HepG2 (cell line): ENCODE measurements around the gene STIP1. TPM values are rescaled to one million over a fixed set of nuclear protein-coding genes. Genes with fewer than 3 reads are reported as not detected.
A peak's percentile ranks its signal among the peaks of the same experiment; 100 is the strongest.

Experiments
- ATAC-seq: fragments of 200-7000 bp; cut with Tn5 transposase; 3 replicates; pipeline ENCODE4 v1.9.1; 2020; ENCODE audit warnings: mild to moderate bottlenecking, moderate library complexity
- BruUV-seq: library from RNA; stranded (reverse); fragments of 400-500 nt; replicated peaks from 2 replicates; lab custom pipeline; 2021; lab: Mats Ljungman, UMichigan
- CTCF ChIA-PET: fragments of 300-600 bp; formaldehyde crosslinking; extraction: SDS; loops from one replicate; lab custom pipeline; 2021; ENCODE audit warnings: low total read pairs, inconsistent platforms, low intra/inter-chr PET ratio; lab: Yijun Ruan, JAX
- POLR2A ChIA-PET: fragments of 350-600 bp; sonication (Branson Sonifier 250); formaldehyde crosslinking; loops from one replicate; lab custom pipeline; 2020; ENCODE audit warnings: antibody characterized with exemption, inconsistent platforms; lab: Yijun Ruan, JAX
- DNase-seq: peaks from one replicate; pipeline ENCODE4 v3.0.0-alpha.2; 2015; ENCODE audit warnings: low spot score
- FAIRE-seq: peaks from 3 replicates; lab custom pipeline; 2011; peaks lifted over from hg19 to GRCh38; lab: Jason Lieb, UNC
- H2AFZ ChIP-seq: one replicate; pipeline ENCODE4 v1.6.1; 2011; ENCODE audit warnings: low read length, inconsistent platforms
- H3K27ac ChIP-seq: fragments of 300-600 bp; 3 replicates; pipeline ENCODE4 v1.8.0; 2011; ENCODE audit warnings: mixed run types, mild to moderate bottlenecking, mixed read lengths, low read length, inconsistent platforms; ENCODE audit not compliant: insufficient read depth; ENCODE audit errors: extremely low read length
- H3K27me3 ChIP-seq, 2 experiments: fragments of 200-600 bp in 1 of 2; 2 replicates in 1 of 2; 3 replicates in 1 of 2; pipeline versions ENCODE4 v1.6.0 to v1.8.0; 2011; ENCODE audit warnings: low read length in 2 of 2, mild to moderate bottlenecking in 2 of 2, moderate library complexity in 2 of 2, inconsistent platforms in 1 of 2; ENCODE audit not compliant: insufficient read depth in 2 of 2, control insufficient read depth in 1 of 2
- H3K36me3 ChIP-seq, 2 experiments: fragments of 200-600 bp in 1 of 2; replicated peaks in 1 of 2; 2 replicates in 1 of 2; 3 replicates in 1 of 2; pipeline versions ENCODE4 v1.5.1 to v1.8.0; 2011; ENCODE audit warnings: low read length in 2 of 2, inconsistent platforms in 1 of 2; ENCODE audit not compliant: insufficient read depth in 2 of 2, control insufficient read depth in 1 of 2
- H3K4me1 ChIP-seq: 2 replicates; pipeline ENCODE4 v1.5.1; 2012; ENCODE audit warnings: low read length, inconsistent platforms; ENCODE audit not compliant: insufficient read depth
- H3K4me2 ChIP-seq: 2 replicates; pipeline ENCODE4 v1.6.0; 2011; ENCODE audit warnings: low read depth, low read length, inconsistent platforms
- H3K4me3 ChIP-seq, 3 experiments: fragments of 200-600 bp in 1 of 3; sonication (generic), shearing (Covaris generic) in 1 of 3; replicated peaks in 1 of 3; 2 replicates each; pipeline ENCODE4 v1.5.1; 2011 to 2016; ENCODE audit warnings: low read length in 3 of 3, inconsistent platforms in 2 of 3, low read depth in 2 of 3, mild to moderate bottlenecking in 2 of 3, control low read depth in 1 of 3, mixed read lengths in 1 of 3; ENCODE audit not compliant: insufficient read depth in 1 of 3
- H3K79me2 ChIP-seq: one replicate; pipeline ENCODE4 v1.6.1; 2011; ENCODE audit warnings: low read length, inconsistent platforms; ENCODE audit not compliant: insufficient read depth
- H3K9ac ChIP-seq: 2 replicates; pipeline ENCODE4 v1.6.0; 2011; ENCODE audit warnings: mild to moderate bottlenecking, low read depth, low read length, inconsistent platforms; ENCODE audit not compliant: insufficient read depth
- H3K9me3 ChIP-seq: 2 replicates; pipeline ENCODE4 v1.5.1; 2012; ENCODE audit warnings: mild to moderate bottlenecking, low read length
- H4K20me1 ChIP-seq: 2 replicates; pipeline ENCODE4 v1.6.0; 2011; ENCODE audit warnings: inconsistent platforms, mild to moderate bottlenecking, low read length, moderate library complexity; ENCODE audit not compliant: insufficient read depth
- KDM4B ChIP-seq: sonication (generic); formaldehyde crosslinking; IDR thresholded peaks from 2 replicates; pipeline ENCODE4 v1.4.0; 2020; ENCODE audit warnings: missing genetic modification reagents
- MAFF ChIP-seq: IDR thresholded peaks from 2 replicates; pipeline ENCODE4 v1.6.1; 2011; ENCODE audit warnings: low read depth, low read length, improper control_type of control experiment
- MAFK ChIP-seq, 2 experiments: IDR thresholded peaks in 1 of 2; conservative IDR thresholded peaks in 1 of 2; 2 replicates each; pipeline ENCODE4 v1.6.1; 2011; ENCODE audit warnings: improper control_type of control experiment in 2 of 2, low read length in 2 of 2
- ZNF143 ChIP-seq: sonication (generic); formaldehyde crosslinking; IDR thresholded peaks from 2 replicates; pipeline ENCODE4 v1.4.0; 2020; ENCODE audit warnings: missing genetic modification reagents
- ZNF260 ChIP-seq: sonication (generic); formaldehyde crosslinking; IDR thresholded peaks from 2 replicates; pipeline ENCODE4 v1.4.0; 2020; ENCODE audit warnings: missing genetic modification reagents, low read depth, mild to moderate bottlenecking, borderline replicate concordance
- ZNF331 ChIP-seq: sonication (generic); formaldehyde crosslinking; IDR thresholded peaks from 2 replicates; pipeline ENCODE4 v1.4.0; 2020; ENCODE audit warnings: missing genetic modification reagents
- WGBS: methylation state at CpG from one replicate; pipeline ENCODE4 v1.1.6; 2017; ENCODE audit warnings: low lambda C conversion rate; 5-methylcytosine and 5-hydroxymethylcytosine counted together
- in situ Hi-C: cut with HindIII; loops from 2 replicates; pipeline ENCODE4 v1.10.0; 2017; ENCODE audit warnings: low pct_unique_long_range_greater_than_20kb; ENCODE audit not compliant: extremely low pct_ligation_motif_present
- intact Hi-C: fragments of 100-400 bp; cut with micrococcal nuclease; formaldehyde crosslinking; loops from one replicate; pipeline ENCODE4 v1.10.0; 2022; ENCODE audit not compliant: unreplicated experiment
- polyA plus RNA-seq, 8 experiments: library from polyadenylated mRNA; depleted of rRNA in 3 of 8; stranded (reverse) in 7 of 8; unstranded in 1 of 8; fragments of >200 nt; fragmentation: Illumina TruSeq in 4 of 8; extraction: Trizol in 4 of 8; gene quantifications; 2 replicates each; pipeline versions ENCODE4 v1.2.1 to v1.2.3, GENCODE V29; 2011 to 2016; ENCODE audit warnings: low read depth in 4 of 8, missing spikeins in 1 of 8, mixed read lengths in 1 of 8; ENCODE audit not compliant: insufficient read depth in 1 of 8
- total RNA-seq, 5 experiments: library from RNA; depleted of rRNA; stranded (reverse); fragments of >200 nt; fragmentation: Illumina TruSeq; extraction: Trizol; gene quantifications; 2 replicates each; pipeline ENCODE4 v1.2.3, GENCODE V29; 2016; ENCODE audit warnings: low read depth in 1 of 5
- TF ChIP-seq, protein P1 (sequence below): sonication (generic); formaldehyde crosslinking; IDR thresholded peaks from 2 replicates; pipeline ENCODE4 v1.8.0; 2023; ENCODE audit warnings: mild to moderate bottlenecking, missing genetic modification reagents
- TF ChIP-seq, protein P2 (sequence below): IDR thresholded peaks from 2 replicates; pipeline ENCODE4 v1.6.1; 2016; ENCODE audit warnings: missing compliant biosample characterization, missing genetic modification reagents, borderline replicate concordance

Gene STIP1
- total and polyA plus RNA-seq, 2 of the 13 experiments (the other 11 are each of a cell fraction or from before 2014, with no cell fraction given) = 81.1 to 217 TPM

GRCh38 chr11:64170419-64170818, 15.6 kb upstream of the STIP1 start (continued):
- TF ChIP-seq ZNF143 (CRISPR knock-in tag) (no peak), ZNF260 (CRISPR knock-in tag) (no peak)
- TF ChIP-seq, protein P1, sequence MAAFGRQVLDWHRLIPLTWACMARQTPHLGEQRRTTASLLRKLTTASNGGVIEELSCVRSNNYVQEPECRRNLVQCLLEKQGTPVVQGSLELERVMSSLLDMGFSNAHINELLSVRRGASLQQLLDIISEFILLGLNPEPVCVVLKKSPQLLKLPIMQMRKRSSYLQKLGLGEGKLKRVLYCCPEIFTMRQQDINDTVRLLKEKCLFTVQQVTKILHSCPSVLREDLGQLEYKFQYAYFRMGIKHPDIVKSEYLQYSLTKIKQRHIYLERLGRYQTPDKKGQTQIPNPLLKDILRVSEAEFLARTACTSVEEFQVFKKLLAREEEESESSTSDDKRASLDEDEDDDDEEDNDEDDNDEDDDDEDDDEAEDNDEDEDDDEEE (CRISPR knock-in tag) = no peak
- TF ChIP-seq, protein P2, sequence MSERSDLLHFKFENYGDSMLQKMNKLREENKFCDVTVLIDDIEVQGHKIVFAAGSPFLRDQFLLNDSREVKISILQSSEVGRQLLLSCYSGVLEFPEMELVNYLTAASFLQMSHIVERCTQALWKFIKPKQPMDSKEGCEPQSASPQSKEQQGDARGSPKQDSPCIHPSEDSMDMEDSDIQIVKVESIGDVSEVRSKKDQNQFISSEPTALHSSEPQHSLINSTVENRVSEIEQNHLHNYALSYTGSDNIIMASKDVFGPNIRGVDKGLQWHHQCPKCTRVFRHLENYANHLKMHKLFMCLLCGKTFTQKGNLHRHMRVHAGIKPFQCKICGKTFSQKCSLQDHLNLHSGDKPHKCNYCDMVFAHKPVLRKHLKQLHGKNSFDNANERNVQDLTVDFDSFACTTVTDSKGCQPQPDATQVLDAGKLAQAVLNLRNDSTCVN (CRISPR knock-in tag) = no peak
- TF ChIP-seq, all 625 proteins: peak for 6

DNA sequence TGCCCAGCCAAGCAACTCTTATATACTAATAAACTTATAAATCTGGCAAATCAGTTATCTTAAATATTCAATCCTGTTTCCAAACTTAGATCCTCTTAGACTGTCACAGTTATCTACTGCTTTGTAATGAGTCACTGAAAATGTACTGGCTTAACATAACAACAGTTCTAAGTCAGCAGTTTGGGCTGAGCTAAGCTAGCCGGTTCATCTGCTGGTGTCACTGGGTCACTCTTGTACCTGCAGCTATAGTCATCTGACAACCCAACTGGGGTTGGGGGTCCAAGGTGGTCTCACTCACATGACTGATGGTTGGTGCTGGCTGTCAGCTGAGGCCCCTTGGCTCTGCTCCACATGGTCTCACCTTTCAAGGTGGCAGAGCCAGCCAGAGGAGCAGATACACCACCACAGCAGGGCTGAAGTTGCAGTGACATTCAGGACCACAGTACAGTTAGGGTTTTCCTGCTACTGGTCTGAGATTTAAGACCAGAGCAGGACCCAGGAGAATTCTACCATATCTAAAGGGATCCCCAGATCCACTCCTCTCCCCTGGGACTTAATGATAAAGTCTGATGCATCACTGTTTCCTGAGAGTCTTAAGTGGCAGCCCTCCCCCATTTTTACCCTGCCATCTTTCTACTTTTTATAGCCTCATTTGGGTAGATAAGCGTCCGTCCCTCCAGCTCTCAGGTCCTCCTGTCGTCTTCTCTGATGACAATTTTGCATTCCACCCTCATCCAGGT, 12.2 kb upstream of the STIP1 start:
- no peaks in the 10 kb centered on the region for H3K27me3 ChIP-seq
- H3K9ac ChIP-seq = no peak overlapping the region
- H3K4me1 ChIP-seq = peaks cover 13% of the 10 kb centered on the region
- no peaks in the 10 kb centered on the region for H3K79me2 ChIP-seq
- in situ Hi-C loops (no loop called here), intact Hi-C loops (no loop called here)
- peaks cover 4% of the 10 kb centered on the region for H3K9me3 ChIP-seq
- H3K36me3 ChIP-seq = no peaks in the 10 kb centered on the region
- CTCF ChIA-PET = no interaction called here
- 86% methylated on average over 4 of the region's 4 CpGs for WGBS
- POLR2A ChIA-PET = interaction anchor here (2.2 kb wide), 1 partner anchor 11 kb away, joined by 8 read pairs; the partner anchor contains the start of gene STIP1
- no peak for DNase-seq
- peak; percentile 100 for TF ChIP-seq ZNF331
- 0 out of 2 replicates have a peak, but pooled peaks have one; percentile 30 for TF ChIP-seq MAFF
- peak in 1 of 2 experiments; percentile 16; a peak in 2 of 4 replicates for TF ChIP-seq MAFK (conservative IDR thresholded peaks at IDR 0.05 in 1 of 2, IDR thresholded peaks at IDR 0.05 in 1 of 2; ENCODE audit: low read length in 2 of 2)
- TF ChIP-seq KDM4B = no peak
- no peak for FAIRE-seq
- H3K4me2 ChIP-seq = no peak overlapping the region
- H2AFZ ChIP-seq = no peak overlapping the region
- no TSS peak for BruUV-seq
- no peak overlapping the region for H3K27ac ChIP-seq
- H4K20me1 ChIP-seq = no peaks in the 10 kb centered on the region
- peak; percentile 51 for ATAC-seq
- no peak overlapping the region for H3K4me3 ChIP-seq
